ENCODE data around the gene VKORC1L1.
"Not testable (repeated sequence)": the region's sequence is repeated elsewhere in the genome, so short reads cannot be mapped to it uniquely, and the experiment has no call there.

VKORC1L1 gene

DNA sequence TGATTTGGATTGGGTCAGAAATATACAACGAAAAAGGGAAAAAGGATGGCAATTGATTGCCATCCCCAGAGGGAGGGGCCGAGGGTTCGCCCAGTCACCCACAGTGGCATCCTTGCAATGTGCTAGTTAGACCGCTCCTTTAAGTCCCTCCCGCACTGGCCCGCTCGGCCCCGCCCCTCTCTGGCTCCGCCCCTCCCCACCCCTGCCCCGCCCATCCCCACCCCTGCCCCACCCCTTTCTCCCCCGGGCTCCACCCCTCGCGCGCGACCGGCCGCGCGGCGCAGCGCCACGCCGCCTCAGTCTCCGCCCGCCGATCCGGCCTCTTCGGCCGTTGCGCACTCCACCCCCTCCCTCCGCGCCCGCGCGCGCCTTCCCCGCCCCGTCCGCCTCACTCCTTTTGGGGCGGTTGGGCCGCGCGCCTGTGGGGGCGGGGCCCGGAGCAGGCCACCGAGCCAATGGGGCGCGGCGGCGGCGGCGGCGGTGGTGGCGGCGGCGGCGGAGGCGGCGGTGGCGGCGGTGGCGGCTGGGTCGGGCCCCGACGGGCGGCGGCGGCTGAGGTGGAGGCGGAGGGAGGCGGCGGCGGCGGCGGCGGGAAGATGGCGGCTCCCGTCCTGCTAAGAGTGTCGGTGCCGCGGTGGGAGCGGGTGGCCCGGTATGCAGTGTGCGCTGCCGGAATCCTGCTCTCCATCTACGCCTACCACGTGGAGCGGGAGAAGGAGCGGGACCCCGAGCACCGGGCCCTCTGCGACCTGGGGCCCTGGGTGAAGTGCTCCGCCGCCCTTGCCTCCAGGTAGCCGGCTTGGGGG lies at the start of gene VKORC1L1:
Gene VKORC1L1 (plus strand): TSS at position 299 of the 806 bp plus-strand sequence. CDS start 298 bp downstream, at position 597.
- peak; percentile 88 for DNase-seq (ENCODE audit: low spot score)

DNA sequence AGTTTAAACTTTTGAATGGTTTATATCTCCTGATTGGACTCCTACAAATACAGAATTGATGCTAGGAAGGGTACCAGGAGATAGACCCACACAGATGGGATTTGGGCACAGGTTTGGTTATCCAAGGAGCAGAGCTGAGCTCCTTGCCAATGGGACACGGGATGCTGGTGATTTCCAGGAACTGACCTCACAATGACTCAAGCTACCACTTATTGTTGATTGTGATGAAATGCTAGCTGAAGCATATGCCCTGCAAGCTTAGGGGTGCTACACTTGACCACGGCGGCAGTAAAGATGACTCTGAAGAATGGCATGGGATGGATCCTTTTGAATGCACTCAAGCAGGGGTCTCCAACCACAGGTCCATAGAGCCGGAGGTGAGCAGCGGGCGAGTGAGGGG lies 45.5 kb upstream of the VKORC1L1 start:
- DNase-seq (ENCODE audit: low spot score) = no peak

DNA sequence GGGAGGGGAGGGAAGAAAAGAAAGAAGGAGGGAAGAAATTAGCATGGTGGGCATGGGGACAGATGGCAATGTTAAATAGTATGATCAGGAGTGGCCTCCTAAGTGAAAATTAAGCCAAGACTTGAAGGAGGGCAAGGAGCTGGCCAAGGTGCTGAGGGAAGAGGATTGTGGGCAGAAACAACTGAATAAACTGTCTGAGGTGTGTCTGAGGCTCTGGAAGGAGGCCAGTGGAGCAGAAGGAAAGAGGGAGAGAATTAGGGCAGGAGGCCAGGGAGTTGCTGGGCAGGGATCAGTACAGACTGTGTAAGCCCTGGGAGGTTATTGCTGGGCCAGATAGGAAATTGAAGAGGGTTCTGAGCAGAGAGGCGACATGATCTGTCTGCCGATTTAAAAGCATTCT lies 40.6 kb upstream of the VKORC1L1 start:
- DNase-seq (ENCODE audit: low spot score) = peak; percentile 96

DNA sequence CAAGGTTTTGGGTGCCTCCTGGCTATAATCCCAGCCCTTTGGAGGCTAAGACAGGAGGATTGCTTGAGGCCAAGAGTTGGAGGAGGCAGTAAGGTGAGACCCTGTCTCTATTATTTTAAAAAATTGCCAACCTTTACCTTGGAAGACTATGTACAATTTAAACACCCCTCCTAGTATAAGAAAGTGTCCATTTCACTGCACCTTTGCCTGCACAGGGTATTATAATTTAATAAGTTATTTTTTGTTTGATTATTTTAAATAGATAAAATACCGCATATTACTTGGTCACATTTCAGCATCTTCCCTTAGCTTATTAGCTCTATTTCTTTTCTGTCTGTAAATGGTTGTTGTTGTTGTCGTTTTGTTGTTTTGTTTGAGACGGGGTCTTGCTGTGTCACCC lies 36.2 kb upstream of the VKORC1L1 start:
- DNase-seq (ENCODE audit: low spot score) = not testable (repeated sequence)

DNA sequence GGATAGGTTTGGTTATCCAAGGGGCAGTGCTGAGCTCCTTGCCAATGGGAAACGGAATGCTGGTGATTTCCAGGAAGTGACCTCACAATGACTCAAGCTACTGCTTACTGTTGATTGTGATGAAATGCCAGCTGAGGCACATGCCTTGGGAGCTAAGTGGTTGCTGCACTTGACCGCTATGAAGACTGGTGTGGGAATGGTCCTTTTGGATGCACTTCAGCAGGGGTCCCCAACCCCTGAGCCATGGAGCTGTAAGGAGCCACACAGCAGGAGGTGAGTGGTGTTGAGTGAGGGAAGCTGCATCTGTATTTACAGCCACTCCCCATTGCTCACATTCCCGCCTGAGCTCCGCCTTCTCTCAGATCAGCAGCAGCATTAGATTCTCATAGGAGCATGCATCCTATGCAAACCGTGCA lies 35.3 kb upstream of the VKORC1L1 start:
- DNase-seq (ENCODE audit: low spot score) = not testable (repeated sequence)

DNA sequence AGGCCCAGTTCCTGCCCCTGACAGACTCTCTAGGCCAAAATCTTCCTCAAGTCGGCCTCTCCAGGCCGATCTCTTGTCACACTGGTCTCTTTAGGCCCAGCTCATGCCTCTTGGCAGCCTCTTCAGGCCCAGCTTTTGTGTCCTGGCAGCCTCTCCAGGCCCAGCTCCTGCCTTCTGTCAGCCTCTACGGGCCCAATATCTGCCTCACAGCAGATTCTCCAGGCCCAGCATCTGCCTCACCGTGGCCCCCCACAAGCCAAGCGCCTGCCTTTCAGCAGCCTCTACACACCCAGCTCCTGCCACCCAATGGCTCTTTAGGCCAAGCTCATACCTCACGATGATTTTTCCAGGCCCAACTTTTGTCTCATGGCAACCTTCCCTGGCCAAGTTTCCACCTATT lies 33.0 kb upstream of the VKORC1L1 start:
- DNase-seq (ENCODE audit: low spot score) = peak; percentile 78

DNA sequence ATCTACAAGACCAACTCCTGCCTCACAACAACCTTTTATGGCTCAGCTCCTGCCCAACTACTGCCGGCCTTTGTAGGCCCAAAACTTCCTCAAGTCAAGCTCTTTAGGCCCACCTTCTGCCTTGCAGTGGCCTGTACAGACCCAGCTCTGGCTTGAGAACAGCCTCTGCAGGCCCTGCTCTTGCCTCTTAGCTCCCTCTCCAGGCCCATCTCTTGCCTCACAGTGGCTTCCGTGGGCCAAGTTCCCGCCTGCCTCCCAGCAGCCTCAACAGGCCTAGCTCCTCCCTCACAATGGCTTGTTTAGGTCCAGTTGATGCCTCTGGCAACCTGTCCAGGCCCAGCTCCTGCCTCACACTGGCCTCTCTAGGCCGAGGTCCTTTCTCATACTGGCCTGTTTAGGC lies 32.4 kb upstream of the VKORC1L1 start:
- DNase-seq (ENCODE audit: low spot score) = peak; percentile 37

DNA sequence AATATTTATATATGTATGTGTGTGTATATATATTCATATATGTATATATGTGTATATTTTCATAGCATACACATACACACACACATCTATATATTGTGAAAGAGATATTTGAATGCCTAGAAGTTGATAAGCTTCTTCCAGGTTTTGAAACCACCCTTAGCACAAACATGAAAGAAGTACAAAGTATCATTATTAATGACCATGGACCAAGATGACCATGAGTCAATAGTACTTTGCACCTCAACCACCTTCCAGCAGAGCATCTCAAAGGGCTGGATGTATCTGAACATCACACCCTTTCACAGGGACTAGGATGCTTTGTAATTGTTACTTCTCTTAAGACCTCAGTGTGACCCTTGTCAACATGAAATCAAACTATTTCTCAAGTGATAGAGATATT lies 29.3 kb upstream of the VKORC1L1 start:
- not testable (repeated sequence) for DNase-seq (ENCODE audit: low spot score)

DNA sequence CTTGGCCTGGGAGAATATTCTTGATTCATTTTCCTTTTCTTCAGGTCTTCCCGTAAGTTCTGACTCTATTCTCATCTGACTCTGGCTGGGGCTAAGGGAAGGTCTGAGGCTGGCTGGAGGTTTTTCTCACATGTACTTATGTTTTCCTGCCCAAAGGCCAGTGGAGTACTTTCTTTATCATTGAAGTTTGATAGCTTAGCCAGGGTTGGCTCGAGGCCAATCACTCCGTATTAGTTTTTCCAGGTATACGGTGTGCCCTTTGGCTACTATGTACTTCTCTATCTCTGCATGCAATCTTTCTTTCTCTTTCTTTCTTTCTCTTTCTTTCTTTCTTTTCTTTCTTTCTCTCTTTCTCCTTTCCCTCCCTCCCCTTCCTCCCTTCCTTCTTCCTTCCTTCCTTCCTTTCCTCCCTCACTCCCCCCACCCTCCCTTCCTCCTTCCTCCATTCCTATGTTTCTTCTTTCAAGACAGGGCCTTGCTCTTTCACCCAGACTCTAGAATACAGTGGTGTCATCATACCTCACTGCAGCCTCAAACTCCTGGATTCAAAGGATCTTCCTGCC lies 26.8 kb upstream of the VKORC1L1 start:
- DNase-seq (ENCODE audit: low spot score) = no peak

DNA sequence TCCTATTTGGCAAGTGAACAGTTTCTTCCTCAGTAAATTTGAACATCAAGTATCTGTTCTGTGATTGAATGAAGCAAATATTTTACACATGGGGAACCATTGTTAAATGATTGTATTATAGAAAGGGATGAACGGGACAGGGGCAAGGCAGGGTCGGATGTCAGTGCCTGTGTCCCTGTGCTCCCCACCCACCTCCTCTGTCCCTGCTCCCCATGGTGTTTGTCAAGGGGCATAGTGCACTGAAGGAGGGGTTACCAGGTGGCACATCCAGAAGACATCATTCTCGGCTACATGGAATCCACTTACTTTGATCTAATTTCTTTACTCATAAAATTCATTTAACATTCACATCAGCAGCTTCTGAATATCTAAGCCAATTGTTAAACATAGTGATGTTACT lies 19.4 kb upstream of the VKORC1L1 start:
- not testable (repeated sequence) for DNase-seq (ENCODE audit: low spot score)

DNA sequence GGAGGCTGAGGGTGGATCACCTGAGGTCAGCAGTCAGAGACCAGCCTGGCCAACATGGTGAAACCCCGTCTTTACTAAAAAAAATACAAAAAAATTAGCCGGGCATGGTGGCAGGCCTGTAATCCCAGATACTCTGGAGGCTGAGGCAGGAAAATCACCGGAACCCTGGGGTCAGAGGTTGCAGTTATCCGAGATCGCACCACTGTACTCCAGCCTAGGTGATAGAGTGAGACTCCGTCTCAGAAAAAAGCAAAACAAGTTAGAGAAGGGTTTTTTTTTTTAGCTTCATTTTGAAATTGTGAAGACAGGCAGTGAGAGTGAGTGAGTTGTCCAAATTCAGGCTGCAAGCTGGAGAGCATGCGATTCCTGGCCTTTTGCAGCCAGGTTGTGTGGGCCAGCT lies 19.0 kb upstream of the VKORC1L1 start:
- DNase-seq (ENCODE audit: low spot score) = not testable (repeated sequence)

DNA sequence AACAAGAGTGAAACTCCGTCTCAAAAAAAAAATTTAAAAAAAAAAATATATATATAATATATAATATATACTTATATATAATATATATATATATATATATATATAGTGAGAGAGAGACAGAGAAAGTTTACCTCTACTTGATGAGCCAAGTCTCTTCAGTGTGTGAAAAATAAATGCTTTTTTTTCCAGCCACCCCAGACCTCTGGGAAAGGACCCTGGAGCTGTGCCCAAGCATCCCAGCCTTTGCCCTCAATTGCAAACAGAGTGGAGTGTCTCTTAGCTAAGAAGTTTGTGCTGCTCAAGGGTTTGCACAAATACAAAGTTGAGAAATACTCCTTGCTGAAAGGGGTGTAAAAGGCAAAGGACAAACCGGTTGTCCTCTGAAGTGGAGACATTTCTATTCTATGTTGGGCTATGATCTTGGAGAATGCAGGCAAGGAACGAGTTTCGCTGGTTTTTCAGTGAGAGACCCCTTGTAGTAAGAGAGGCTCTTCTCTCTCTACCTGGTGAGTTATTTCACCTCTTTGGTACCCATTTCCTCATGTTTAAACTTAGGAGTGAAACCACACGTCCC lies 15.5 kb upstream of the VKORC1L1 start:
- DNase-seq (ENCODE audit: low spot score) = not testable (repeated sequence)

DNA sequence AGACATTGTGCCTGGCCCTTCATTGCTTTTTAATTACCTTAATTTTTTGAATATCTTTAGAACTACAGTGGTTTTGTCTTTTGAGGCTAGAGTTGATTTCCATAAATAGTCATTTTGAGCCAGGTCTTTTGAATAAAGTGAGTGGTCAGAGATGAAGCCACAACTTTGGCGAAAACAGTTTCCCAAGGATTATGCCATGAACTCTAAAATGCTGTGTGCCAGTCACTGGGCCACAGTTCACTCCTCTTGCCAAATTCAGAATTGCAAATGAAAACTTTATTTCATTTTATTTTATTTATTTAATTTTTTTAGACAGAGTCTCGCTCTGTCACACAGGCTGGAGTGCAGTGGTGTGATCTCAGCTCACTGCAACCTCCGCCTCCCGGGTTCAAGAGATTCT lies 14.2 kb upstream of the VKORC1L1 start:
- not testable (repeated sequence) for DNase-seq (ENCODE audit: low spot score)

DNA sequence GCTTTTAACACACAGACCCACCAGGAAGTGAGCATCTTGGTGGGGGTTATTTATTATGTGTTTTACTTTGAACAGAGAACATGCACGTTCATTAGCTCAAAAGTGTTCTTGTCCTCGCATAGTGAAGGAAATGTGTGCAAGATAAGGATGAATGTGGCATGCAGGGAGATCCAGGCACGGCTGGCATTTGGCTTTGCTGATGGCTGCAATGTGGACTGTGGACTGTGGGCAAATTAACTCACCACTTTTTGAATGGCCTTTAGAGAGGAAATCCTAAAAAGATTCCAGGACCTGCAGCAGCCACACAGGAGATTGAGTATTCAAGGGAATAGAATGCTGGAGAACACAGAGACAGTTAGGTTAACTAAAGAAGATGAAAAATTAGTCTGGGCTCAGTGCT lies 6.6 kb upstream of the VKORC1L1 start:
- not testable (repeated sequence) for DNase-seq (ENCODE audit: low spot score)

DNA sequence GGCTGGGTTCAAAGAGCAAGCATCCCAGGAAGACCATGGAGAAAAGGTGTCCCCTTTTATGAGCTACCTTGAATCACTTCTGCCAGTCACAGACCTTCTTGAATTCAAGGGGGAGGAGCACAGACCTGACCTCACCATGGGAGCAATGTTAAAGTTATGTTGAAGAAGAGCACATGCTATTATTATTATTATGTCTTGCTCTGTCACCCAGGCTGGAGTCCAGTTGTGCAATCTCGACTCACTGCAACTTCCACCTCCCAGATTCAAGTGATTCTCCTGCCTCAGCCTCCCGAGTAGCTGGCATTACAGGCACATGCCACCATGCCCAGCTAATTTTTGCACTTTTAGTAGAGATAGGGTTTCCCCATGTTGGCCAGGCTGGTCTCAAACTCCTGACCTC lies 5.2 kb upstream of the VKORC1L1 start:
- not testable (repeated sequence) for DNase-seq (ENCODE audit: low spot score)

DNA sequence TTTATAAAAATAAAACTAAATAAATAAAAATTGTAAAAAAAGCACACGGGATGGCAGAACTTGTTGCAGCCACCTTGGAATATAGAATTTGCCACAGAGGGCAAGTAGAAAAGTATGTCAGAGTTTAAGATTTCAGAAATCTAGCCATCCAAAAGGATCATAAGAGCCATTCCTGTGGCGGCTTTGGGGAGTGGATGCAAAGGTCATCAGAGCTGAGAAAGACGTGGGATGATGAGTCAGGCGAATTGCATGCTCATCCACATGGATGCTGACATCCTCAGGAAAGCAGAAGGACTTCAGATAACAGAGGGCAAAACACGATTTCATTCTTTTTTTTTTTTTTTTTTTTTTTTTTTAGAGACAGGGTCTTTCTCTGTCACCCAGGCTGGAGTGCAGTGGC lies 3.6 kb upstream of the VKORC1L1 start:
- DNase-seq (ENCODE audit: low spot score) = not testable (repeated sequence)

DNA sequence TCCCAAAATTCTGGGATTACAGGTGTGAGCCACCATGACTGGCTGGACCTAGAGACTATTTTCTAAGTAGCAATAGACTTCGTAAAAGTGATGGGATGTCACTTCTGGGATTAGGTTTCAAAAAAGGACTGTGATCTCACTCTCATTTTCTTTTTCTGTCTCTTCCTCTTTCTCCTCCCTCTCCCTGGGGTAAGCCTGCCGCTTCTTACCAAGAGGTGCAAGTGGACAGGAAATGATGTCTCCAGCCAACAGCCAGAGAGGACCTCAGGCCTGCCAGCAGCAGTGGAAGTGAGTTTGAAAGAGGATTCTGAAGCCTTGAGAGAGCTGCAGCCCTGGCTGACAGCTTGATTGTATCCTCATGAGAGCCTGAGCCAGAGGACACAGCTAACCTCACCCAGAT lies 1.4 kb upstream of the VKORC1L1 start:
- not testable (repeated sequence) for DNase-seq (ENCODE audit: low spot score)

DNA sequence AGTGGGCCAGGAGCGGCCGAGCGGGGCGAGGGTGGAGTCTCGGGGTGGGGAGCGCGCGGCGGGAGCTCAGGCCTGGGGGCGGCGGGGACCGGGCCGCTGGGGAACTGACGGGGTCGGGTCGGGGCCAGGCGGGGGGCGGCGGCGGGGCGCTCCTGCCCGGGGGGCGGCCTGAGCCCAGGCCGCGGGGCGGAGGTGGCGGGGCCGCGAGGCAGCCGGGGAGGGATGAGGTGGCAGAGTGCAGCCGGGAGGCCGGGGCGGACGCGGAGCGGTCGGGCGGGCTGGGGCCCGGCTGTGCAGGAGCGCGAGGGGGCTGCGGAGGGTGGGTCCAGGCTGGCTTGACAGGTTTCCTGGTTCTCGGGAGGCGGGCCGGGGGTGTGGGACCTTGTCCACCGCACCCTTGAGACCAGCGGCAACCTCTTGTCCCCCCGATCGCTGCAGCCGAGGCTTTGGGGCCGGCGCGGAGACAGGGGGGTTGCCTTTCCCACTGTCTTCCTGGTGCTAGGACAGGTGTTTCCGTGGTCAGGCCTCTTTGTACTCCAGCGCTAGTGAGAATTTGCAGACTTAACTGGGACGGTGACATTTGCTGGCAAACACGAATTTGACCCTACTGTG lies 814 bp downstream of the VKORC1L1 start:
- peak; percentile 6 for DNase-seq (ENCODE audit: low spot score)

DNA sequence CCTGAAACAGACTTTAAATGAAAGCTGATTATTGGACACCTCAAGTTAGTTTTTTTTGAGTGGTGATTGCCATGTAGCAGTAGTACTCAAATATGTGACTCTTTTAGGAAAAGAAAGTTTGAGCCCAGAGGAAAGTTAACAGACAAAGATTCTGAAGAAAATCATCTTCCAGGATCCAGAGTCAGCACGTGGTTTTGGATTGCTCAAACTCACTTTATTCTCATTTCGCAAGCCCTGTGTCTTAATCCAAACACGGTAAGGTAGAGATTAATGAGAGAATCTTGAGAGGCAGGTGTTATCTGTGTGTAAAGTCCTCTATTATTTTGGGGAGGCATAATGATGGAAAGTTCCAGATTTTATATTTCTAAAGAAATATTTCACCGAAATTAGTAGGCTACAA lies 2.8 kb downstream of the VKORC1L1 start:
- DNase-seq (ENCODE audit: low spot score) = not testable (repeated sequence)

DNA sequence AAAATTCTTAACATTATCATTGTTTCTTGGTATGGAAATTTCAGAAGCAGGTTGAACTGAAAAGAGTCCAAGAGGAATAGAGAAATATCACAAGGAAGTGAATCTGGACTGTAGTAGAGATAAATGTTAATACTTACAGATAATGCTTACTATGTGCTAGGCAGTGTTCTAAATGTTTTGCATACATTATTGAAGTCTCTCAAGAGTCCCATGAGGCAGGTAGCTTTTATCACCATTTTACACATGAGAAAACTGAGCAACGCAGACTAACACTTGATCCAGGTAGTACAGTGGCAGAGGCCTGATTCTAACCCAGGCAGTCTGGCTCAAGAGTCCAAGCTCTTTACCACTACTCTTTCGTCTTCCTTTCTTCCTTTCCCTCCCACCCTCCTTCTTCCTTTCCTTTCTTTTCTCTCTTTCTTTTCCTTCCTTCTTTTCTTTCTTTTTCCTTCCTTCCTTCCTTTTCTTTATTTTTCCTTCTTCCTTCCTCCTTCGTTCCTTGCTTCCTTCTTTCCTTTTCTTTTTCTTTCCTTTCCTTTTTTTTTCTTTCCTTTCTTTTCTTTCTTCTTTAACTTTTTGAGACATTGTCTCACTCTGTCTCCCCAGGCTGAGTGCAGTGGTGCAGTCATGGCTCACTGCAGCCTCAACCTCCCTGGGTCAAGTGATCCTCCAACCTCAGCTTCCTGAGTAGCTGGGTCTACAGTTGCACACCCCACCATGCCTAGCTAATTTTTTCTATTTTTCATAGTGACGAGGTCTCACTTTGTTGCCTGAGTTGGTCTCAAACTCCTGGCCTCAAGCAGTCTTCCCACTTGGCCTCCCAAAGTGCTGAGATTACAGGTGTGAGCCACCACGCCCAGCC lies 6.6 kb downstream of the VKORC1L1 start:
- DNase-seq (ENCODE audit: low spot score) = not testable (repeated sequence)

DNA sequence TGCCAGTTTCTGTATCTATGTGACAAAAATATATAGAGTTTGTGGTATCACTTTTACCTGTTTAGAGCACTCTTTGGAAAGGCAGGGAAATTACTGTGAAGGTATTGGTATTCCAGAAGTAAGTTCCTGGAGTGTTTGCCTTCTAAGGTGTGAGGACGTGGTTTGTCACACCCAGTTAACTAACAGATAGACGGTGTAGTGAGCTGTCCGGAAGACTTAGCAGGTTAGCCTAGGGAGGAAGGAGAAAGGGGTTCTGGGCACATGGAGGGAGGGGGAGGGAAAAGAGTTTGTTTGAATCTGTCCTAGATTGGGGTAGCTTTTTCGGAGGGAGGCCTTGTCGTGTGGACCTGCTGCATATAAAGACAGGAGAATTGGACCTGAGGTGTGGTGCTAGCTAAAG lies 7.4 kb downstream of the VKORC1L1 start:
- DNase-seq (ENCODE audit: low spot score) = not testable (repeated sequence)

DNA sequence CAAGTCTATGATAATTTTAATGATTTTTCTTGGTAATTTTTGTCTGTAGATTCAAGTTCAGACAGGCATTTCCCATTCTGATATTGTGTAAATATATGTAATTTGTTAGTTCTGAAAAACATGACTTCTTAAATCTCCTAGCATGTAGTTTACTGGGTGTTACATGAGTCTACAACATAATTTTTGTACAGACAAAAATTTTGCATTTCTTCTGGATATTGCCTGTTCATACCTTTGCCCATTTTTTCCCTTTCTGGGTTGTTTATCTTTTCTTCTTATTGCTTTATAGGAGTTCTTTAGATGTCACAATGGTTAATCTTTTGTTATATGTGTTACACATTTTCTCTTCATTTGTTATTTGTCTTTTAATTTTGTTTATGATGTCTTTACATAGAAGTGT lies 12.1 kb downstream of the VKORC1L1 start:
- not testable (repeated sequence) for DNase-seq (ENCODE audit: low spot score)

Measured in cerebellar cortex (tissue), 1 donor.